Liver (tissue), 9 donors: ENCODE results near the gene THAP10. TPM values are rescaled to one million over a fixed set of nuclear protein-coding genes. Genes with fewer than 3 reads are reported as not detected.

Experiments used
- DNase-seq: peaks from one replicate; pipeline ENCODE4 v3.0.0-alpha.2; 2017; ENCODE audit warnings: low spot score
- H3K27ac ChIP-seq, 2 donors: one replicate each; pipeline ENCODE4 v1.7.0; 2013; ENCODE audit warnings: inconsistent platforms in 2 of 2, low read length in 2 of 2, control low read depth in 1 of 2, low read depth in 1 of 2, mild to moderate bottlenecking in 1 of 2
- H3K27me3 ChIP-seq, 4 donors: one replicate each; pipeline versions ENCODE4 v1.6.1 to v1.7.0; 2013; ENCODE audit warnings: low read length in 3 of 4, inconsistent platforms in 1 of 4, mild to moderate bottlenecking in 1 of 4, moderate library complexity in 1 of 4; ENCODE audit not compliant: control insufficient read depth in 4 of 4, insufficient read depth in 4 of 4
- H3K36me3 ChIP-seq, 4 donors: one replicate each; pipeline versions ENCODE4 v1.6.1 to v1.7.0; 2013; ENCODE audit warnings: low read length in 3 of 4, mild to moderate bottlenecking in 3 of 4, low read depth in 1 of 4, moderate library complexity in 1 of 4; ENCODE audit not compliant: control insufficient read depth in 4 of 4, insufficient read depth in 3 of 4
- H3K4me1 ChIP-seq, 4 donors: one replicate each; pipeline versions ENCODE4 v1.6.1 to v1.7.0; 2013; ENCODE audit warnings: low read length in 3 of 4, mild to moderate bottlenecking in 3 of 4, moderate library complexity in 1 of 4; ENCODE audit not compliant: control insufficient read depth in 4 of 4, insufficient read depth in 4 of 4
- H3K4me3 ChIP-seq, 3 donors: one replicate each; pipeline versions ENCODE4 v1.6.1 to v1.7.0; 2013; ENCODE audit warnings: low read length in 3 of 3, control low read depth in 1 of 3, low read depth in 1 of 3, mild to moderate bottlenecking in 1 of 3
- H3K9ac ChIP-seq, 2 donors: one replicate each; pipeline ENCODE4 v1.7.0; 2013; ENCODE audit warnings: low read length in 2 of 2, mild to moderate bottlenecking in 2 of 2, moderate library complexity in 2 of 2, control low read depth in 1 of 2, low read depth in 1 of 2
- H3K9me3 ChIP-seq, 4 donors: one replicate each; pipeline versions ENCODE4 v1.6.1 to v1.7.0; 2013; ENCODE audit warnings: low read length in 3 of 4; ENCODE audit not compliant: control insufficient read depth in 4 of 4
- EGR1 ChIP-seq, 2 donors: IDR thresholded peaks; 2 replicates each; pipeline ENCODE4 v1.6.1; 2016 to 2018; ENCODE audit warnings: antibody characterized with exemption in 2 of 2, low read depth in 2 of 2
- FOXA1 ChIP-seq: IDR thresholded peaks from 2 replicates; pipeline ENCODE4 v1.6.1; 2016; ENCODE audit warnings: antibody characterized with exemption
- FOXA2 ChIP-seq: IDR thresholded peaks from 2 replicates; pipeline ENCODE4 v1.6.1; 2016; ENCODE audit warnings: antibody characterized with exemption
- GABPA ChIP-seq, 2 donors: IDR thresholded peaks in 1 of 2; conservative IDR thresholded peaks in 1 of 2; 2 replicates each; pipeline ENCODE4 v1.6.1; 2016; ENCODE audit warnings: antibody characterized with exemption in 2 of 2, mild to moderate bottlenecking in 1 of 2, moderate library complexity in 1 of 2
- HNF4A ChIP-seq, 2 donors: conservative IDR thresholded peaks; 2 replicates each; pipeline ENCODE4 v1.6.1; 2016; ENCODE audit warnings: antibody characterized with exemption in 2 of 2, mild to moderate bottlenecking in 2 of 2
- JUND ChIP-seq, 2 donors: IDR thresholded peaks; 2 replicates each; pipeline ENCODE4 v1.6.1; 2016; ENCODE audit warnings: antibody characterized with exemption in 2 of 2
- NR2F2 ChIP-seq: IDR thresholded peaks from 2 replicates; pipeline ENCODE4 v1.6.1; 2016; ENCODE audit warnings: antibody characterized with exemption
- RAD21 ChIP-seq, 2 donors: IDR thresholded peaks; 2 replicates each; pipeline ENCODE4 v1.6.1; 2016; ENCODE audit warnings: antibody characterized with exemption in 2 of 2, mild to moderate bottlenecking in 2 of 2
- RXRA ChIP-seq, 2 donors: IDR thresholded peaks; 2 replicates each; pipeline ENCODE4 v1.6.1; 2017 to 2018; ENCODE audit warnings: antibody characterized with exemption in 2 of 2, mild to moderate bottlenecking in 1 of 2
- TAF1 ChIP-seq: conservative IDR thresholded peaks from 2 replicates; pipeline ENCODE4 v1.6.1; 2016; ENCODE audit warnings: antibody characterized with exemption, mild to moderate bottlenecking
- WGBS: extraction: QIAGEN DNeasy Blood & Tissue Kit; methylation state at CpG from one replicate; pipeline ENCODE4 v1.1.7; 2013; 5-methylcytosine and 5-hydroxymethylcytosine counted together
- polyA plus RNA-seq, 2 donors: library from polyadenylated mRNA; stranded (reverse) in 1 of 2; unstranded in 1 of 2; fragments of 200-250 nt in 1 of 2; fragments of >200 nt in 1 of 2; fragmentation: Nextera tagmentation in 1 of 2; extraction: Ambion mirVana in 1 of 2; gene quantifications; one replicate each; pipeline versions ENCODE4 v1.2.1 to v1.2.3, GENCODE V29; 2013 to 2015
- total RNA-seq, 2 donors: library from RNA; depleted of rRNA; stranded (reverse); fragments of >200 nt; gene quantifications; one replicate each; pipeline ENCODE4 v1.2.3, GENCODE V29; 2014
- TF ChIP-seq, protein P1 (sequence below): IDR thresholded peaks from 2 replicates; pipeline ENCODE4 v1.6.1; 2016; ENCODE audit warnings: antibody characterized with exemption, mild to moderate bottlenecking
- TF ChIP-seq, protein P2 (sequence below): fragments of 150-350 bp; IDR thresholded peaks from 2 replicates; pipeline ENCODE4 v1.5.1; 2017; ENCODE audit warnings: improper control_type of control experiment, low read depth, low read length; ENCODE audit not compliant: missing input control
- TF ChIP-seq, protein P3 (sequence below): IDR thresholded peaks from 2 replicates; pipeline ENCODE4 v1.6.1; 2016; ENCODE audit warnings: antibody characterized with exemption
- TF ChIP-seq, protein P4 (sequence below): IDR thresholded peaks from 2 replicates; pipeline ENCODE4 v1.6.1; 2016; ENCODE audit warnings: antibody characterized with exemption
- TF ChIP-seq, protein P5 (sequence below): IDR thresholded peaks from 2 replicates; pipeline ENCODE4 v1.6.1; 2016; ENCODE audit warnings: antibody characterized with exemption
- donor health status: healthy.
- donor health status: healthy.
- donor health status: healthy.
- donor health status: healthy.
- donor health status: healthy.

The THAP10 gene
- total and polyA plus RNA-seq, 4 donors: 0.42 to 0.87 (median 0.73) TPM

DNA sequence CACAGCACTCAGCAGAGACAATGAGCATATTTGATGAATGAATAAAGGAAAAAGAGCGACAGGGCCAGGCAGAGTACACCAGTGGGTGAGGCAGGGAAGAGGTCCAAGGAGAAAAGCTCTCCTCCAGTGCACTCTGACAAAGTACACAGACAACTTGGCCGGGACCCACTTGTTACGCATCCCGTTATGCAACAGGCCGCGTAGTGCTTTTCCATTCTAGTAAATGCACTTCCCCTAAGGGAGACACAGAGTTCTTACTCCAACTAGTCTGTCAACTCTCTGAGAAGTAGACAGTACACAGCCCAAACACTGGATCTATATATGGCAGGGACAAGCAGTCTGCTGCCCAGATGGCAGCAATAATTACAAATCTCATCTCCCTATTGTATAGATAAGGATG lies 56.8 kb downstream of the THAP10 start:
- no peak for DNase-seq
- Histone ChIP-seq H3K4me3 (no peak overlapping the region), H3K9me3 (no peaks in the 10 kb centered on the region), H3K27me3 (no peaks in the 10 kb centered on the region), H3K9ac (no peak overlapping the region), H3K4me1 (peaks cover 0 to 14% (median 9%) of the 10 kb centered on the region in 4 donors), H3K27ac (no peak overlapping the region), H3K36me3 (no peaks in the 10 kb centered on the region)
- TF ChIP-seq, protein P1, sequence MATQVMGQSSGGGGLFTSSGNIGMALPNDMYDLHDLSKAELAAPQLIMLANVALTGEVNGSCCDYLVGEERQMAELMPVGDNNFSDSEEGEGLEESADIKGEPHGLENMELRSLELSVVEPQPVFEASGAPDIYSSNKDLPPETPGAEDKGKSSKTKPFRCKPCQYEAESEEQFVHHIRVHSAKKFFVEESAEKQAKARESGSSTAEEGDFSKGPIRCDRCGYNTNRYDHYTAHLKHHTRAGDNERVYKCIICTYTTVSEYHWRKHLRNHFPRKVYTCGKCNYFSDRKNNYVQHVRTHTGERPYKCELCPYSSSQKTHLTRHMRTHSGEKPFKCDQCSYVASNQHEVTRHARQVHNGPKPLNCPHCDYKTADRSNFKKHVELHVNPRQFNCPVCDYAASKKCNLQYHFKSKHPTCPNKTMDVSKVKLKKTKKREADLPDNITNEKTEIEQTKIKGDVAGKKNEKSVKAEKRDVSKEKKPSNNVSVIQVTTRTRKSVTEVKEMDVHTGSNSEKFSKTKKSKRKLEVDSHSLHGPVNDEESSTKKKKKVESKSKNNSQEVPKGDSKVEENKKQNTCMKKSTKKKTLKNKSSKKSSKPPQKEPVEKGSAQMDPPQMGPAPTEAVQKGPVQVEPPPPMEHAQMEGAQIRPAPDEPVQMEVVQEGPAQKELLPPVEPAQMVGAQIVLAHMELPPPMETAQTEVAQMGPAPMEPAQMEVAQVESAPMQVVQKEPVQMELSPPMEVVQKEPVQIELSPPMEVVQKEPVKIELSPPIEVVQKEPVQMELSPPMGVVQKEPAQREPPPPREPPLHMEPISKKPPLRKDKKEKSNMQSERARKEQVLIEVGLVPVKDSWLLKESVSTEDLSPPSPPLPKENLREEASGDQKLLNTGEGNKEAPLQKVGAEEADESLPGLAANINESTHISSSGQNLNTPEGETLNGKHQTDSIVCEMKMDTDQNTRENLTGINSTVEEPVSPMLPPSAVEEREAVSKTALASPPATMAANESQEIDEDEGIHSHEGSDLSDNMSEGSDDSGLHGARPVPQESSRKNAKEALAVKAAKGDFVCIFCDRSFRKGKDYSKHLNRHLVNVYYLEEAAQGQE: no peak
- TF ChIP-seq FOXA2 (peak; percentile 49), NR2F2 (no peak), RXRA (IDR thresholded peaks at IDR 0.05) (peak in 1 of 2 donors; percentile 50), JUND (IDR thresholded peaks at IDR 0.05) (peak in 1 of 2 donors; percentile 20), HNF4A (conservative IDR thresholded peaks at IDR 0.05) (peak in 1 of 2 donors; percentile 50)
- TF ChIP-seq, protein P2, sequence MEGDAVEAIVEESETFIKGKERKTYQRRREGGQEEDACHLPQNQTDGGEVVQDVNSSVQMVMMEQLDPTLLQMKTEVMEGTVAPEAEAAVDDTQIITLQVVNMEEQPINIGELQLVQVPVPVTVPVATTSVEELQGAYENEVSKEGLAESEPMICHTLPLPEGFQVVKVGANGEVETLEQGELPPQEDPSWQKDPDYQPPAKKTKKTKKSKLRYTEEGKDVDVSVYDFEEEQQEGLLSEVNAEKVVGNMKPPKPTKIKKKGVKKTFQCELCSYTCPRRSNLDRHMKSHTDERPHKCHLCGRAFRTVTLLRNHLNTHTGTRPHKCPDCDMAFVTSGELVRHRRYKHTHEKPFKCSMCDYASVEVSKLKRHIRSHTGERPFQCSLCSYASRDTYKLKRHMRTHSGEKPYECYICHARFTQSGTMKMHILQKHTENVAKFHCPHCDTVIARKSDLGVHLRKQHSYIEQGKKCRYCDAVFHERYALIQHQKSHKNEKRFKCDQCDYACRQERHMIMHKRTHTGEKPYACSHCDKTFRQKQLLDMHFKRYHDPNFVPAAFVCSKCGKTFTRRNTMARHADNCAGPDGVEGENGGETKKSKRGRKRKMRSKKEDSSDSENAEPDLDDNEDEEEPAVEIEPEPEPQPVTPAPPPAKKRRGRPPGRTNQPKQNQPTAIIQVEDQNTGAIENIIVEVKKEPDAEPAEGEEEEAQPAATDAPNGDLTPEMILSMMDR: no peak
- 43% methylated on average over 6 of the region's 6 CpGs for WGBS

DNA sequence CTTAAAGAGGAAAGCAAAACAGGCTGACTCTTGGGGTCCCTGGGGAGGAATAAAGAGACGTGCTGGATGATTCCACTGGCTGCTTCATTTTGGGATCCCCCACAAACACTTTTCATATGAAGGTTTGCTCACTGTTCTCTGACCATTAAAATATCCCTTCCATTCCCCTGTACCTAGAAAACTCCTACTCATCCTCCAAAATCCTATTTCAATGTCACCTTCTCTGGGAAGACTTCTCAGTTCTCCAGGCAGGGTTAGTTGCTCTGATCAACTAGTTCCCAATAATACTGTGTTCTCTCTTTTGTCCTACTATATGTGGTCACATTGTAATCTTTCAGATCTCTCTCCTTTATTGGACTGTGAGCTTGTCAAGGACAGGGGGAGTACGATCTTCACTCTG lies 57.2 kb downstream of the THAP10 start:
- Histone ChIP-seq H3K27me3 (no peaks in the 10 kb centered on the region), H3K36me3 (no peaks in the 10 kb centered on the region), H3K27ac (no peak overlapping the region), H3K9ac (no peak overlapping the region), H3K9me3 (no peaks in the 10 kb centered on the region), H3K4me1 (peaks cover 0 to 18% (median 13%) of the 10 kb centered on the region in 4 donors), H3K4me3 (no peak overlapping the region)
- TF ChIP-seq, protein P2: no peak
- TF ChIP-seq, protein P3, sequence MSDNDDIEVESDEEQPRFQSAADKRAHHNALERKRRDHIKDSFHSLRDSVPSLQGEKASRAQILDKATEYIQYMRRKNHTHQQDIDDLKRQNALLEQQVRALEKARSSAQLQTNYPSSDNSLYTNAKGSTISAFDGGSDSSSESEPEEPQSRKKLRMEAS: no peak
- TF ChIP-seq EGR1 (IDR thresholded peaks at IDR 0.05; ENCODE audit: low read depth in 2 of 2) (no peak), RAD21 (IDR thresholded peaks at IDR 0.05) (no peak), TAF1 (no peak), FOXA2 (no peak), NR2F2 (no peak), FOXA1 (no peak), JUND (IDR thresholded peaks at IDR 0.05) (no peak), HNF4A (conservative IDR thresholded peaks at IDR 0.05) (no peak), GABPA (IDR thresholded peaks at IDR 0.05 in 1 of 2, conservative IDR thresholded peaks at IDR 0.05 in 1 of 2) (no peak)
- TF ChIP-seq, protein P4, sequence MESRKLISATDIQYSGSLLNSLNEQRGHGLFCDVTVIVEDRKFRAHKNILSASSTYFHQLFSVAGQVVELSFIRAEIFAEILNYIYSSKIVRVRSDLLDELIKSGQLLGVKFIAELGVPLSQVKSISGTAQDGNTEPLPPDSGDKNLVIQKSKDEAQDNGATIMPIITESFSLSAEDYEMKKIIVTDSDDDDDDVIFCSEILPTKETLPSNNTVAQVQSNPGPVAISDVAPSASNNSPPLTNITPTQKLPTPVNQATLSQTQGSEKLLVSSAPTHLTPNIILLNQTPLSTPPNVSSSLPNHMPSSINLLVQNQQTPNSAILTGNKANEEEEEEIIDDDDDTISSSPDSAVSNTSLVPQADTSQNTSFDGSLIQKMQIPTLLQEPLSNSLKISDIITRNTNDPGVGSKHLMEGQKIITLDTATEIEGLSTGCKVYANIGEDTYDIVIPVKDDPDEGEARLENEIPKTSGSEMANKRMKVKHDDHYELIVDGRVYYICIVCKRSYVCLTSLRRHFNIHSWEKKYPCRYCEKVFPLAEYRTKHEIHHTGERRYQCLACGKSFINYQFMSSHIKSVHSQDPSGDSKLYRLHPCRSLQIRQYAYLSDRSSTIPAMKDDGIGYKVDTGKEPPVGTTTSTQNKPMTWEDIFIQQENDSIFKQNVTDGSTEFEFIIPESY: no peak
- TF ChIP-seq, protein P5, sequence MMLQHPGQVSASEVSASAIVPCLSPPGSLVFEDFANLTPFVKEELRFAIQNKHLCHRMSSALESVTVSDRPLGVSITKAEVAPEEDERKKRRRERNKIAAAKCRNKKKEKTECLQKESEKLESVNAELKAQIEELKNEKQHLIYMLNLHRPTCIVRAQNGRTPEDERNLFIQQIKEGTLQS: no peak
- TF ChIP-seq, protein P1: no peak
- DNase-seq: no peak
- WGBS: 89% methylated on average over 2 of the region's 2 CpGs
